SK-N-SH treated with all-trans-retinoic acid at 6 μM for 48 hours (cell line): ENCODE data around the gene FLOT1.

Experiments used
- ATAC-seq: fragments of 200-7000 bp; cut with Tn5 transposase; 3 replicates; pipeline ENCODE4 v1.9.1; 2020; ENCODE audit warnings: mild to moderate bottlenecking, moderate library complexity
- ARNTL ChIP-seq: fragments of 450-650 bp; formaldehyde crosslinking; IDR thresholded peaks from 2 replicates; pipeline ENCODE4 v1.5.0; 2020; ENCODE audit warnings: low read depth, mild to moderate bottlenecking, moderate library complexity, borderline replicate concordance
- CREB5 ChIP-seq: fragments of 250-450 bp; sonication (Bioruptor Pico); IDR thresholded peaks from 2 replicates; pipeline ENCODE4 v1.5.1; 2020; ENCODE audit warnings: low read depth, mild to moderate bottlenecking, moderate library complexity
- CSDC2 ChIP-seq: fragments of 250-450 bp; sonication (Bioruptor Pico); IDR thresholded peaks from 2 replicates; pipeline ENCODE4 v1.5.0; 2020; ENCODE audit warnings: mild to moderate bottlenecking, moderate library complexity
- CSRNP3 ChIP-seq: fragments of 250-450 bp; sonication (Bioruptor Pico); IDR thresholded peaks from 2 replicates; pipeline ENCODE4 v1.5.1; 2021; ENCODE audit warnings: mild to moderate bottlenecking, moderate library complexity
- ESRRG ChIP-seq: fragments of 250-450 bp; sonication (Bioruptor Pico); IDR thresholded peaks from 2 replicates; pipeline ENCODE4 v1.6.1; 2021; ENCODE audit warnings: mild to moderate bottlenecking
- GLIS3 ChIP-seq: fragments of 250-450 bp; sonication (Bioruptor Pico); IDR thresholded peaks from 2 replicates; pipeline ENCODE4 v1.5.0; 2020; ENCODE audit warnings: mild to moderate bottlenecking, moderate library complexity
- ISL1 ChIP-seq: fragments of 250-450 bp; sonication (Bioruptor Pico); IDR thresholded peaks from 2 replicates; pipeline ENCODE4 v2.1.2; 2022; ENCODE audit warnings: mild to moderate bottlenecking, moderate library complexity
- OSR1 ChIP-seq: fragments of 250-450 bp; sonication (Bioruptor Pico); IDR thresholded peaks from 2 replicates; pipeline ENCODE4 v1.8.0; 2022; ENCODE audit warnings: moderate library complexity, mild to moderate bottlenecking, inconsistent platforms
- PATZ1 ChIP-seq: fragments of 250-450 bp; sonication (Bioruptor Pico); IDR thresholded peaks from 2 replicates; pipeline ENCODE4 v1.8.0; 2020; ENCODE audit warnings: mild to moderate bottlenecking, moderate library complexity, borderline replicate concordance
- POU6F1 ChIP-seq: fragments of 250-450 bp; sonication (Bioruptor Pico); IDR thresholded peaks from 2 replicates; pipeline ENCODE4 v1.8.0; 2021; ENCODE audit warnings: low read depth, mild to moderate bottlenecking, moderate library complexity, borderline replicate concordance
- PPARA ChIP-seq: fragments of 250-450 bp; sonication (Bioruptor Pico); IDR thresholded peaks from 2 replicates; pipeline ENCODE4 v1.5.0; 2020; ENCODE audit warnings: mild to moderate bottlenecking, borderline replicate concordance
- SNAI2 ChIP-seq: fragments of 250-450 bp; sonication (Bioruptor Pico); IDR thresholded peaks from 2 replicates; pipeline ENCODE4 v1.5.0; 2020; ENCODE audit warnings: mild to moderate bottlenecking, moderate library complexity
- TCF4 ChIP-seq: fragments of 250-450 bp; sonication (Bioruptor Pico); IDR thresholded peaks from 2 replicates; pipeline ENCODE4 v1.8.0; 2021; ENCODE audit warnings: mild to moderate bottlenecking, moderate library complexity, borderline replicate concordance
- TOX ChIP-seq: fragments of 250-450 bp; sonication (Bioruptor Pico); IDR thresholded peaks from 2 replicates; pipeline ENCODE4 v1.8.0; 2021; ENCODE audit warnings: mild to moderate bottlenecking, moderate library complexity, borderline replicate concordance
- TSHZ2 ChIP-seq: fragments of 250-450 bp; sonication (Bioruptor Pico); IDR thresholded peaks from 2 replicates; pipeline ENCODE4 v1.5.0; 2020; ENCODE audit warnings: mild to moderate bottlenecking, moderate library complexity
- ZFP3 ChIP-seq: fragments of 250-450 bp; sonication (Bioruptor Pico); IDR thresholded peaks from 2 replicates; pipeline ENCODE4 v1.5.0; 2020; ENCODE audit warnings: mild to moderate bottlenecking, moderate library complexity
- ZFP30 ChIP-seq: fragments of 450-650 bp; formaldehyde crosslinking; IDR thresholded peaks from 2 replicates; pipeline ENCODE4 v1.5.0; 2022; ENCODE audit warnings: mild to moderate bottlenecking, moderate library complexity
- ZNF8 ChIP-seq: fragments of 450-650 bp; formaldehyde crosslinking; IDR thresholded peaks from 2 replicates; pipeline ENCODE4 v1.5.0; 2020; ENCODE audit warnings: mild to moderate bottlenecking, moderate library complexity

The FLOT1 gene

GRCh38 chr6:30776390-30777154 is 34.1 kb upstream of the FLOT1 start:
- no peak for ATAC-seq
- TF ChIP-seq ARNTL (CRISPR knock-in tag) (no peak), TOX (CRISPR knock-in tag) (no peak), OSR1 (CRISPR knock-in tag) (no peak), ZFP3 (CRISPR knock-in tag) (no peak), PPARA (CRISPR knock-in tag) (no peak), TCF4 (CRISPR knock-in tag) (no peak), ZFP30 (CRISPR knock-in tag) (no peak), POU6F1 (no peak), TSHZ2 (no peak), GLIS3 (CRISPR knock-in tag) (no peak)

GRCh38 chr6:30775104-30775503 is 32.6 kb upstream of the FLOT1 start:
- ATAC-seq: no peak
- no peak for TF ChIP-seq PPARA (CRISPR knock-in tag)
- TF ChIP-seq ZFP3 (CRISPR knock-in tag): no peak
- no peak for TF ChIP-seq CREB5 (CRISPR knock-in tag)
- TF ChIP-seq ISL1 (CRISPR knock-in tag): no peak
- no peak for TF ChIP-seq CSDC2 (CRISPR knock-in tag)
- TF ChIP-seq CSRNP3 (CRISPR knock-in tag): no peak
- TF ChIP-seq POU6F1: no peak
- no peak for TF ChIP-seq OSR1 (CRISPR knock-in tag)
- TF ChIP-seq ESRRG (CRISPR knock-in tag): no peak
- TF ChIP-seq TCF4 (CRISPR knock-in tag): no peak
- no peak for TF ChIP-seq ZNF8 (CRISPR knock-in tag)
- TF ChIP-seq PATZ1 (CRISPR knock-in tag): no peak
- TF ChIP-seq SNAI2 (CRISPR knock-in tag): no peak
- TF ChIP-seq TSHZ2: no peak
